ENCODE results near the gene CELA3A.
A peak's percentile ranks its signal among the peaks of the same experiment; 100 is the strongest.

The CELA3A gene

GRCh38 chr1:22025368-22026155, 24.1 kb downstream of the CELA3A start (continued):
- TF ChIP-seq ZNF335 (tag by site-specific recombination; conservative IDR thresholded peaks at IDR 0.05) (peak; percentile 95), ZNF792 (tag by site-specific recombination; IDR thresholded peaks at IDR 0.05) (no peak), ZNF23 (tag by site-specific recombination; IDR thresholded peaks at IDR 0.05; ENCODE audit: borderline replicate concordance) (no peak), OVOL3 (tag by site-specific recombination; IDR thresholded peaks at IDR 0.05) (0 out of 2 replicates have a peak, but pooled peaks have one; percentile 6), ZNF138 (tag by site-specific recombination; IDR thresholded peaks at IDR 0.05; ENCODE audit: borderline replicate concordance) (no peak), ZNF2 (tag by site-specific recombination; IDR thresholded peaks at IDR 0.05) (peak; percentile 52), ZNF274 (IDR thresholded peaks at IDR 0.05; ENCODE audit: low read length) (no peak), ZNF274 (tag by site-specific recombination; IDR thresholded peaks at IDR 0.05; ENCODE audit: borderline replicate concordance) (no peak), ZBTB20 (tag by site-specific recombination; IDR thresholded peaks at IDR 0.05) (peak; percentile 11; the same call in 1 of the 2 replicates), ZNF660 (tag by site-specific recombination; IDR thresholded peaks at IDR 0.05) (peak; percentile 57), ZNF175 (tag by site-specific recombination; IDR thresholded peaks at IDR 0.05) (no peak), ZNF561 (tag by site-specific recombination; IDR thresholded peaks at IDR 0.05; ENCODE audit: borderline replicate concordance) (no peak), ZNF704 (tag by site-specific recombination; IDR thresholded peaks at IDR 0.05) (no peak), SP2 (tag by site-specific recombination; IDR thresholded peaks at IDR 0.05) (peak; percentile 77), ZNF571 (tag by site-specific recombination; IDR thresholded peaks at IDR 0.05) (no peak), ZNF10 (tag by site-specific recombination; IDR thresholded peaks at IDR 0.05) (no peak; the same call in 1 of the 2 replicates), SCRT2 (tag by site-specific recombination; IDR thresholded peaks at IDR 0.05) (no peak), ZNF433 (tag by site-specific recombination; IDR thresholded peaks at IDR 0.05; ENCODE audit: low read depth) (no peak), SCRT1 (tag by site-specific recombination; IDR thresholded peaks at IDR 0.05; ENCODE audit: borderline replicate concordance) (no peak), ZNF747 (tag by site-specific recombination; IDR thresholded peaks at IDR 0.05) (no peak), ZNF76 (tag by site-specific recombination; IDR thresholded peaks at IDR 0.05; ENCODE audit: borderline replicate concordance, low read depth) (peak; percentile 58; the same call in 1 of the 2 replicates), FEZF1 (tag by site-specific recombination; IDR thresholded peaks at IDR 0.05) (no peak), ZNF121 (tag by site-specific recombination; IDR thresholded peaks at IDR 0.05) (no peak), ZNF600 (tag by site-specific recombination; IDR thresholded peaks at IDR 0.05) (peak; percentile 99), MYNN (tag by site-specific recombination; IDR thresholded peaks at IDR 0.05; ENCODE audit: borderline replicate concordance) (no peak), ZNF518A (tag by site-specific recombination; conservative IDR thresholded peaks at IDR 0.05; ENCODE audit: low read depth) (peak; percentile 80), ZNF114 (tag by site-specific recombination; IDR thresholded peaks at IDR 0.05) (no peak), OSR2 (tag by site-specific recombination; IDR thresholded peaks at IDR 0.05) (peak; percentile 68), ZBTB7A (tag by site-specific recombination; IDR thresholded peaks at IDR 0.05; ENCODE audit: low read depth) (peak; percentile 85), TRIM28 (IDR thresholded peaks at IDR 0.05; ENCODE audit: borderline replicate concordance, low read length) (peak; percentile 76), ZNF169 (tag by site-specific recombination; IDR thresholded peaks at IDR 0.05) (no peak)
- TF ChIP-seq, protein P1, sequence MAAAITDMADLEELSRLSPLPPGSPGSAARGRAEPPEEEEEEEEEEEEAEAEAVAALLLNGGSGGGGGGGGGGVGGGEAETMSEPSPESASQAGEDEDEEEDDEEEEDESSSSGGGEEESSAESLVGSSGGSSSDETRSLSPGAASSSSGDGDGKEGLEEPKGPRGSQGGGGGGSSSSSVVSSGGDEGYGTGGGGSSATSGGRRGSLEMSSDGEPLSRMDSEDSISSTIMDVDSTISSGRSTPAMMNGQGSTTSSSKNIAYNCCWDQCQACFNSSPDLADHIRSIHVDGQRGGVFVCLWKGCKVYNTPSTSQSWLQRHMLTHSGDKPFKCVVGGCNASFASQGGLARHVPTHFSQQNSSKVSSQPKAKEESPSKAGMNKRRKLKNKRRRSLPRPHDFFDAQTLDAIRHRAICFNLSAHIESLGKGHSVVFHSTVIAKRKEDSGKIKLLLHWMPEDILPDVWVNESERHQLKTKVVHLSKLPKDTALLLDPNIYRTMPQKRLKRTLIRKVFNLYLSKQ (tag by site-specific recombination; IDR thresholded peaks at IDR 0.05; ENCODE audit: borderline replicate concordance) = no peak
- TF ChIP-seq, protein P2, sequence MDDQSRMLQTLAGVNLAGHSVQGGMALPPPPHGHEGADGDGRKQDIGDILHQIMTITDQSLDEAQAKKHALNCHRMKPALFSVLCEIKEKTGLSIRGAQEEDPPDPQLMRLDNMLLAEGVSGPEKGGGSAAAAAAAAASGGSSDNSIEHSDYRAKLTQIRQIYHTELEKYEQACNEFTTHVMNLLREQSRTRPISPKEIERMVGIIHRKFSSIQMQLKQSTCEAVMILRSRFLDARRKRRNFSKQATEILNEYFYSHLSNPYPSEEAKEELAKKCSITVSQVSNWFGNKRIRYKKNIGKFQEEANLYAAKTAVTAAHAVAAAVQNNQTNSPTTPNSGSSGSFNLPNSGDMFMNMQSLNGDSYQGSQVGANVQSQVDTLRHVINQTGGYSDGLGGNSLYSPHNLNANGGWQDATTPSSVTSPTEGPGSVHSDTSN (CRISPR knock-in tag; IDR thresholded peaks at IDR 0.05) = no peak

Data from HEK293 (cell line).